IMR-90 (cell line): Measurements from ENCODE around the gene PI16. TPM values are rescaled to one million over a fixed set of nuclear protein-coding genes. Genes with fewer than 3 reads are reported as not detected.

ENCODE experiments used
- ATAC-seq: fragments of 200-7000 bp; cut with Tn5 transposase; 2 replicates; pipeline ENCODE4 v1.9.1; 2020; ENCODE audit warnings: low read depth, mild to moderate bottlenecking, moderate library complexity
- BruUV-seq: library from RNA; stranded (reverse); fragments of 400-500 nt; replicated peaks from 2 replicates; lab custom pipeline; 2021; lab: Mats Ljungman, UMichigan
- CTCF ChIA-PET: fragments of 300-600 bp; formaldehyde crosslinking; extraction: SDS; loops from one replicate; lab custom pipeline; 2021; ENCODE audit warnings: antibody characterized with exemption; lab: Yijun Ruan, JAX
- POLR2A ChIA-PET: fragments of 300-600 bp; sonication (Branson Sonifier 250); formaldehyde crosslinking; loops from one replicate; lab custom pipeline; 2022; ENCODE audit warnings: antibody characterized with exemption; ENCODE audit not compliant: unreplicated experiment; lab: Charles Lee
- DNase-seq: peaks from one replicate; pipeline ENCODE4 v3.0.0; 2013
- H2AFZ ChIP-seq: replicated peaks from 2 replicates; pipeline ENCODE3; 2013; ENCODE audit warnings: low read length, mild to moderate bottlenecking; ENCODE audit not compliant: poor library complexity
- H2AK5ac ChIP-seq: 2 replicates; pipeline ENCODE4 v1.6.1; 2013; ENCODE audit warnings: low read depth, low read length, inconsistent platforms
- H2AK9ac ChIP-seq: replicated peaks from 2 replicates; pipeline ENCODE3; 2013; ENCODE audit warnings: mild to moderate bottlenecking, low read depth, low read length, moderate library complexity; ENCODE audit not compliant: poor library complexity
- H2BK120ac ChIP-seq: 2 replicates; pipeline ENCODE4 v1.6.1; 2013; ENCODE audit warnings: low read depth, low read length, inconsistent platforms
- H2BK15ac ChIP-seq: 3 replicates; pipeline ENCODE4 v1.6.1; 2013; ENCODE audit warnings: low read depth, low read length, inconsistent platforms
- H2BK20ac ChIP-seq: 2 replicates; pipeline ENCODE4 v1.6.1; 2013; ENCODE audit warnings: low read depth, mild to moderate bottlenecking, inconsistent platforms, low read length, moderate library complexity
- H2BK5ac ChIP-seq: 2 replicates; pipeline ENCODE4 v1.6.1; 2013; ENCODE audit warnings: mild to moderate bottlenecking, low read depth, low read length, inconsistent platforms; ENCODE audit not compliant: poor library complexity, severe bottlenecking
- H3K14ac ChIP-seq: replicated peaks from 2 replicates; pipeline ENCODE4 v1.6.1; 2013; ENCODE audit warnings: low read depth, low read length, inconsistent platforms
- H3K18ac ChIP-seq: 2 replicates; pipeline ENCODE4 v1.6.1; 2013; ENCODE audit warnings: low read depth, low read length, control low read depth
- H3K23ac ChIP-seq: 2 replicates; pipeline ENCODE4 v1.6.1; 2013; ENCODE audit warnings: low read depth, low read length, inconsistent platforms
- H3K27ac ChIP-seq: 2 replicates; pipeline ENCODE4 v1.5.1; 2013; ENCODE audit warnings: mild to moderate bottlenecking, control low read depth, low read length; ENCODE audit not compliant: insufficient read depth
- H3K27me3 ChIP-seq: 2 replicates; pipeline ENCODE4 v1.6.1; 2013; ENCODE audit warnings: low read length; ENCODE audit not compliant: control insufficient read depth, insufficient read depth
- H3K36me3 ChIP-seq: 2 replicates; pipeline ENCODE4 v1.6.1; 2013; ENCODE audit warnings: low read length, mixed read lengths; ENCODE audit not compliant: control insufficient read depth, insufficient read depth
- H3K4ac ChIP-seq: 2 replicates; pipeline ENCODE4 v1.6.1; 2013; ENCODE audit warnings: low read depth, low read length, inconsistent platforms
- H3K4me1 ChIP-seq: 2 replicates; pipeline ENCODE4 v1.6.1; 2013; ENCODE audit warnings: low read length, mixed read lengths; ENCODE audit not compliant: control insufficient read depth, insufficient read depth
- H3K4me2 ChIP-seq: 2 replicates; pipeline ENCODE4 v1.6.1; 2013; ENCODE audit warnings: low read depth, mild to moderate bottlenecking, control low read depth, low read length, moderate library complexity
- H3K4me3 ChIP-seq: 2 replicates; pipeline ENCODE4 v1.5.1; 2013; ENCODE audit warnings: low read depth, mild to moderate bottlenecking, control low read depth, low read length, moderate library complexity; ENCODE audit not compliant: insufficient read depth
- H3K56ac ChIP-seq: 2 replicates; pipeline ENCODE4 v1.6.1; 2013; ENCODE audit warnings: low read length, inconsistent platforms; ENCODE audit not compliant: insufficient read depth; ENCODE audit errors: extremely low read depth
- H3K79me1 ChIP-seq, 2 experiments: 2 replicates each; pipeline ENCODE4 v1.6.1; 2013; ENCODE audit warnings: low read length in 2 of 2, inconsistent platforms in 1 of 2, low read depth in 1 of 2
- H3K9ac ChIP-seq: 2 replicates; pipeline ENCODE4 v1.6.1; 2013; ENCODE audit warnings: low read depth, low read length, control low read depth
- H3K9me1 ChIP-seq: 2 replicates; pipeline ENCODE4 v1.6.1; 2013; ENCODE audit warnings: low read length, inconsistent platforms; ENCODE audit not compliant: insufficient read depth
- H3K9me3 ChIP-seq: 2 replicates; pipeline ENCODE4 v1.6.1; 2013; ENCODE audit warnings: low read length; ENCODE audit not compliant: control insufficient read depth, insufficient read depth
- H4K20me1 ChIP-seq: 2 replicates; pipeline ENCODE4 v1.6.1; 2013; ENCODE audit warnings: low read length, inconsistent platforms; ENCODE audit not compliant: insufficient read depth
- H4K5ac ChIP-seq: 2 replicates; pipeline ENCODE4 v1.6.1; 2013; ENCODE audit warnings: mild to moderate bottlenecking, low read depth, low read length, control low read depth
- H4K8ac ChIP-seq, 2 experiments: 2 replicates each; pipeline ENCODE4 v1.6.1; 2013; ENCODE audit warnings: low read depth in 2 of 2, low read length in 2 of 2, control low read depth in 1 of 2, inconsistent platforms in 1 of 2
- H4K91ac ChIP-seq: 2 replicates; pipeline ENCODE4 v1.6.1; 2013; ENCODE audit warnings: low read depth, low read length, inconsistent platforms; ENCODE audit not compliant: insufficient read depth
- BHLHE40 ChIP-seq: fragments of 150-350 bp; IDR thresholded peaks from 2 replicates; pipeline ENCODE4 v1.6.1; 2016; ENCODE audit warnings: mild to moderate bottlenecking, low read depth, low read length
- CEBPB ChIP-seq: IDR thresholded peaks from 2 replicates; pipeline ENCODE4 v1.6.1; 2012; ENCODE audit warnings: low read depth, low read length, improper control_type of control experiment
- CHD1 ChIP-seq: IDR thresholded peaks from 2 replicates; pipeline ENCODE4 v1.6.1; 2012; ENCODE audit warnings: low read depth, low read length, improper control_type of control experiment
- FOS ChIP-seq: fragments of 150-350 bp; IDR thresholded peaks from 2 replicates; pipeline ENCODE4 v1.6.1; 2016; ENCODE audit warnings: low read depth, low read length
- MAFK ChIP-seq: IDR thresholded peaks from 2 replicates; pipeline ENCODE4 v1.6.1; 2012; ENCODE audit warnings: low read depth, low read length, improper control_type of control experiment
- MAZ ChIP-seq: IDR thresholded peaks from 2 replicates; pipeline ENCODE4 v1.6.1; 2012; ENCODE audit warnings: low read depth, mild to moderate bottlenecking, low read length, improper control_type of control experiment, moderate library complexity, borderline replicate concordance
- MXI1 ChIP-seq: IDR thresholded peaks from 2 replicates; pipeline ENCODE4 v1.6.1; 2012; ENCODE audit warnings: low read depth, mild to moderate bottlenecking, low read length, moderate library complexity, borderline replicate concordance
- NFE2L2 ChIP-seq: fragments of 150-350 bp; IDR thresholded peaks from 2 replicates; pipeline ENCODE4 v1.6.1; 2016; ENCODE audit warnings: low read depth, mild to moderate bottlenecking, low read length
- POLR2A ChIP-seq: IDR thresholded peaks from 2 replicates; pipeline ENCODE4 v1.6.1; 2012; ENCODE audit warnings: mild to moderate bottlenecking, low read depth, low read length
- RAD21 ChIP-seq: IDR thresholded peaks from 2 replicates; pipeline ENCODE4 v1.6.1; 2012; ENCODE audit warnings: low read length, improper control_type of control experiment
- RCOR1 ChIP-seq: IDR thresholded peaks from 2 replicates; pipeline ENCODE4 v1.6.1; 2012; ENCODE audit warnings: mild to moderate bottlenecking, low read length, improper control_type of control experiment; ENCODE audit not compliant: insufficient replicate concordance
- RFX5 ChIP-seq: IDR thresholded peaks from 2 replicates; pipeline ENCODE4 v1.8.0; 2012; ENCODE audit warnings: low read depth, mild to moderate bottlenecking, low read length, moderate library complexity
- SMC3 ChIP-seq: fragments of 150-350 bp; IDR thresholded peaks from 2 replicates; pipeline ENCODE4 v1.6.1; 2016; ENCODE audit warnings: low read depth, mild to moderate bottlenecking, antibody characterized with exemption, low read length, moderate library complexity
- WGBS, 2 experiments: methylation state at CpG; one replicate each; pipeline versions ENCODE4 v1.1.5 to v1.1.7; 2013; ENCODE audit warnings: missing lambda C conversion rate in 2 of 2; ENCODE audit not compliant: insufficient read length in 1 of 2; ENCODE audit errors: extremely low coverage in 2 of 2; 5-methylcytosine and 5-hydroxymethylcytosine counted together
- dilution Hi-C: fragments of 300-500 bp; cut with HindIII; formaldehyde crosslinking; loops from one replicate; pipeline ENCODE4 v1.14.3; 2018; ENCODE audit warnings: low sequenced_read_pairs; ENCODE audit not compliant: unreplicated experiment
- in situ Hi-C: fragments of 300-500 bp; cut with MboI; formaldehyde crosslinking; loops from 3 replicates; pipeline ENCODE4 v1.14.3; 2019; ENCODE audit warnings: low sequenced_read_pairs, inconsistent platforms, mixed read lengths
- intact Hi-C: fragments of 100-400 bp; cut with micrococcal nuclease; formaldehyde crosslinking; loops from 2 replicates; pipeline ENCODE4 v1.10.0; 2022
- polyA plus RNA-seq, 3 experiments: library from polyadenylated mRNA; depleted of rRNA; stranded (reverse); fragments of >200 nt; gene quantifications; 2 replicates each; pipeline ENCODE4 v1.2.3, GENCODE V29; 2012; ENCODE audit warnings: low replicate concordance in 1 of 3
- total RNA-seq: library from RNA; depleted of rRNA; stranded (reverse); fragments of >200 nt; gene quantifications from 2 replicates; pipeline ENCODE4 v1.2.3, GENCODE V29; 2012
- TF ChIP-seq, protein P1 (sequence below): conservative IDR thresholded peaks from 2 replicates; pipeline ENCODE4 v1.5.1; 2012; ENCODE audit warnings: mild to moderate bottlenecking, low read depth, low read length, improper control_type of control experiment
- TF ChIP-seq, protein P2 (sequence below): fragments of 150-350 bp; IDR thresholded peaks from 2 replicates; pipeline ENCODE4 v1.6.1; 2017; ENCODE audit warnings: mild to moderate bottlenecking, antibody characterized with exemption, low read length, low read depth
- TF ChIP-seq, protein P3 (sequence below): fragments of 150-350 bp; IDR thresholded peaks from 2 replicates; pipeline ENCODE4 v1.6.1; 2016; ENCODE audit warnings: low read depth, mild to moderate bottlenecking, low read length, moderate library complexity, borderline replicate concordance

PI16 gene
- total and polyA plus RNA-seq, 2 of the 4 experiments (the other 2 are of a cell fraction): 0.21 TPM; not detected in 1

DNA sequence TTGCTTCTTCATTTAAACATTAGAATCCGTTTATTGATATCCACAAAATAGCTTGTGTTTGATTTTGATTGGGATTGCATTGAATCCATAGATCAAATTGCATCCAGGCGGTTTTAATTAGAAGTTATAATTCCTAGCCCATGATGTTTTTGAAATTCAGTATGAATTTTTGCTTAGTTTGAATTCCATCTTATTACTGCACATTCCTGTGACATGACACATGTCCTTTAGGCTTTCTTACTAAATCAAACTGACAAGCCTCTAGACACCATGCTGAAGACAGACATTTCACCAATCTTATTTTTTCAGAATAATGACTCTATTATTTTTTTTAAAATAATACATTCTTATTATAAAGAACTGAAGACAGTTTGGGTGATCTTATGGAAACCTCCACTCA, 21.4 kb upstream of the PI16 start:
- H3K79me1 ChIP-seq: no peaks in the 10 kb centered on the region
- ChIA-PET POLR2A (no interaction called here), CTCF (interaction anchor here (0.7 kb wide), 1 partner anchor 34 kb away, joined by 3 read pairs; no protein-coding TSS in a partner anchor)
- peaks cover 24% of the 10 kb centered on the region for H3K9me1 ChIP-seq
- H3K27ac ChIP-seq: no peak overlapping the region
- no peak overlapping the region; the same call in 1 of the 2 replicates for H3K56ac ChIP-seq
- no CpG with 5 or more reads among the region's 2 CpGs for WGBS, 2 experiments
- peak overlapping the region; percentile 68 for H3K4ac ChIP-seq
- H3K14ac ChIP-seq: no peak overlapping the region; the same call in 1 of the 2 replicates
- H3K4me2 ChIP-seq: no peak overlapping the region
- no peak overlapping the region for H3K9ac ChIP-seq
- no peaks in the 10 kb centered on the region for H3K36me3 ChIP-seq
- TF ChIP-seq RFX5: no peak
- TF ChIP-seq FOS: no peak
- TF ChIP-seq MAZ: no peak
- no peak for TF ChIP-seq BHLHE40
- TF ChIP-seq POLR2A: no peak
- TF ChIP-seq, protein P1, sequence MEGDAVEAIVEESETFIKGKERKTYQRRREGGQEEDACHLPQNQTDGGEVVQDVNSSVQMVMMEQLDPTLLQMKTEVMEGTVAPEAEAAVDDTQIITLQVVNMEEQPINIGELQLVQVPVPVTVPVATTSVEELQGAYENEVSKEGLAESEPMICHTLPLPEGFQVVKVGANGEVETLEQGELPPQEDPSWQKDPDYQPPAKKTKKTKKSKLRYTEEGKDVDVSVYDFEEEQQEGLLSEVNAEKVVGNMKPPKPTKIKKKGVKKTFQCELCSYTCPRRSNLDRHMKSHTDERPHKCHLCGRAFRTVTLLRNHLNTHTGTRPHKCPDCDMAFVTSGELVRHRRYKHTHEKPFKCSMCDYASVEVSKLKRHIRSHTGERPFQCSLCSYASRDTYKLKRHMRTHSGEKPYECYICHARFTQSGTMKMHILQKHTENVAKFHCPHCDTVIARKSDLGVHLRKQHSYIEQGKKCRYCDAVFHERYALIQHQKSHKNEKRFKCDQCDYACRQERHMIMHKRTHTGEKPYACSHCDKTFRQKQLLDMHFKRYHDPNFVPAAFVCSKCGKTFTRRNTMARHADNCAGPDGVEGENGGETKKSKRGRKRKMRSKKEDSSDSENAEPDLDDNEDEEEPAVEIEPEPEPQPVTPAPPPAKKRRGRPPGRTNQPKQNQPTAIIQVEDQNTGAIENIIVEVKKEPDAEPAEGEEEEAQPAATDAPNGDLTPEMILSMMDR: no peak
- TF ChIP-seq RAD21: no peak
- TF ChIP-seq NFE2L2: no peak
- TF ChIP-seq, protein P2, sequence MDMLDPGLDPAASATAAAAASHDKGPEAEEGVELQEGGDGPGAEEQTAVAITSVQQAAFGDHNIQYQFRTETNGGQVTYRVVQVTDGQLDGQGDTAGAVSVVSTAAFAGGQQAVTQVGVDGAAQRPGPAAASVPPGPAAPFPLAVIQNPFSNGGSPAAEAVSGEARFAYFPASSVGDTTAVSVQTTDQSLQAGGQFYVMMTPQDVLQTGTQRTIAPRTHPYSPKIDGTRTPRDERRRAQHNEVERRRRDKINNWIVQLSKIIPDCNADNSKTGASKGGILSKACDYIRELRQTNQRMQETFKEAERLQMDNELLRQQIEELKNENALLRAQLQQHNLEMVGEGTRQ: no peak
- TF ChIP-seq MAFK: no peak
- TF ChIP-seq CHD1: no peak
- no peak for TF ChIP-seq SMC3
- TF ChIP-seq MXI1: no peak
- TF ChIP-seq, protein P3, sequence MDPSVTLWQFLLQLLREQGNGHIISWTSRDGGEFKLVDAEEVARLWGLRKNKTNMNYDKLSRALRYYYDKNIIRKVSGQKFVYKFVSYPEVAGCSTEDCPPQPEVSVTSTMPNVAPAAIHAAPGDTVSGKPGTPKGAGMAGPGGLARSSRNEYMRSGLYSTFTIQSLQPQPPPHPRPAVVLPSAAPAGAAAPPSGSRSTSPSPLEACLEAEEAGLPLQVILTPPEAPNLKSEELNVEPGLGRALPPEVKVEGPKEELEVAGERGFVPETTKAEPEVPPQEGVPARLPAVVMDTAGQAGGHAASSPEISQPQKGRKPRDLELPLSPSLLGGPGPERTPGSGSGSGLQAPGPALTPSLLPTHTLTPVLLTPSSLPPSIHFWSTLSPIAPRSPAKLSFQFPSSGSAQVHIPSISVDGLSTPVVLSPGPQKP: no peak
- no peak for TF ChIP-seq CEBPB
- no peak for TF ChIP-seq RCOR1
- H2AK5ac ChIP-seq: 0 out of 2 replicates have a peak overlapping the region, but pooled peaks have one; percentile 70
- H2AK9ac ChIP-seq: no peak overlapping the region
- H2BK120ac ChIP-seq: peak overlapping the region; percentile 63
- no peak overlapping the region; the same call in 1 of the 2 replicates for H4K5ac ChIP-seq
- H3K23ac ChIP-seq: no peak overlapping the region
- intact Hi-C loops: no loop called here
- H2BK20ac ChIP-seq: peak overlapping the region; percentile 81; the same call in 1 of the 2 replicates
- dilution Hi-C loops: no loop called here
- no peak overlapping the region for H3K4me3 ChIP-seq
- H3K18ac ChIP-seq: no peak overlapping the region
- no peaks in the 10 kb centered on the region for H3K9me3 ChIP-seq
- H4K8ac ChIP-seq: 0 out of 4 replicates have a peak overlapping the region, but pooled peaks of 1 of the 2 experiments have one; percentile 4
- in situ Hi-C loops: no loop called here
- peak; percentile 33; the same call in 1 of the 2 replicates for ATAC-seq
- H2BK5ac ChIP-seq: peak overlapping the region; percentile 31
- DNase-seq: peak; percentile 72
- peak overlapping the region; percentile 39; the same call in 1 of the 3 replicates for H2BK15ac ChIP-seq
- peaks cover 21% of the 10 kb centered on the region for H3K4me1 ChIP-seq
- no peak overlapping the region for H2AFZ ChIP-seq
- H4K91ac ChIP-seq: peak overlapping the region; percentile 72; the same call in 1 of the 2 replicates
- BruUV-seq: no TSS peak
- H3K27me3 ChIP-seq: no peaks in the 10 kb centered on the region
- no peaks in the 10 kb centered on the region for H4K20me1 ChIP-seq
